Glomerular endothelial cell (primary cell): Measurements from ENCODE around the gene PNLIPRP1. TPM values are rescaled to one million over a fixed set of nuclear protein-coding genes. Genes with fewer than 3 reads are reported as not detected.

Experiments
- DNase-seq: peaks from one replicate; pipeline ENCODE4 v3.0.0-alpha.2; 2011; ENCODE audit warnings: low read depth, low spot score; ENCODE audit errors: extremely low read depth
- total RNA-seq: library from RNA; depleted of rRNA; stranded (reverse); fragments of >200 nt; gene quantifications from 2 replicates; pipeline ENCODE4 v1.2.3, GENCODE V29; 2015

Gene PNLIPRP1
- total RNA-seq, 1 donor from 2014 or later: not detected

- DNase-seq: no peak
Measured at GRCh38 chr10:116629340-116629739, 38.6 kb downstream of the PNLIPRP1 start.

GRCh38 chr10:116630020-116630419 is 39.3 kb downstream of the PNLIPRP1 start:
- no peak for DNase-seq

- DNase-seq: no peak
Measured at GRCh38 chr10:116631871-116632295, 41.1 kb downstream of the PNLIPRP1 start.

- DNase-seq: no peak
Measured at GRCh38 chr10:116632596-116633215, 41.9 kb downstream of the PNLIPRP1 start.

- no peak for DNase-seq
Measured at GRCh38 chr10:116633216-116633600, 42.4 kb downstream of the PNLIPRP1 start.

- DNase-seq: no peak
Measured at GRCh38 chr10:116634126-116634975, 43.6 kb downstream of the PNLIPRP1 start.

GRCh38 chr10:116636385-116636784 is 45.6 kb downstream of the PNLIPRP1 start:
- DNase-seq: no peak

- DNase-seq: no peak
Measured at GRCh38 chr10:116636976-116637375, 46.2 kb downstream of the PNLIPRP1 start.

- no peak for DNase-seq
Measured at GRCh38 chr10:116637830-116638229, 47.1 kb downstream of the PNLIPRP1 start.

GRCh38 chr10:116646502-116646901 is 55.7 kb downstream of the PNLIPRP1 start:
- DNase-seq: no peak

GRCh38 chr10:116648903-116649302 is 58.1 kb downstream of the PNLIPRP1 start:
- DNase-seq: no peak

- DNase-seq: no peak
Measured at GRCh38 chr10:116653885-116654284, 63.1 kb downstream of the PNLIPRP1 start.

GRCh38 chr10:116654816-116655215 is 64.1 kb downstream of the PNLIPRP1 start:
- DNase-seq: no peak

GRCh38 chr10:116655568-116655967 is 64.8 kb downstream of the PNLIPRP1 start:
- DNase-seq: no peak

GRCh38 chr10:116656044-116656443 is 65.3 kb downstream of the PNLIPRP1 start:
- DNase-seq: no peak

GRCh38 chr10:116657863-116658551 is 67.2 kb downstream of the PNLIPRP1 start:
- no peak for DNase-seq

Other genes with a start within 250 kb of the PNLIPRP1 start
- not detected in 2 replicates for gene PNLIPRP3, start 163.1 kb upstream of the PNLIPRP1 start, total RNA-seq
- not detected in 2 replicates for gene PNLIP, start 45.0 kb upstream of the PNLIPRP1 start, total RNA-seq
- not detected in 2 replicates for gene PNLIPRP2, start 30.0 kb downstream of the PNLIPRP1 start, total RNA-seq
- gene HSPA12A, start 151.6 kb downstream of the PNLIPRP1 start, total RNA-seq: 0.76 and 3.0 TPM in 2 replicates